Placental pericyte (primary cell): ENCODE measurements around the gene SLC2A4. TPM values are rescaled to one million over a fixed set of nuclear protein-coding genes. Genes with fewer than 3 reads are reported as not detected.

Experiments
- small RNA-seq: library from RNA; depleted of rRNA; stranded (forward); fragments of <200 nt; gene quantifications from one replicate; pipeline ENCODE3, GENCODE V24; 2012; ENCODE audit warnings: low replicate concordance
- total RNA-seq: library from RNA; depleted of rRNA; stranded (reverse); fragments of >200 nt; gene quantifications from 2 replicates; pipeline ENCODE4 v1.2.3, GENCODE V29; 2012

Gene SLC2A4
- total RNA-seq, 1 donor = not detected

Small RNAs within 50 kb of the gene (small RNA-seq; reads per million reads assigned to genes)
- gene AC026954.2 (not detected), gene RF00019 (not detected)

Other genes starting within 250 kb of the SLC2A4 start
- 1.1 and 2.8 TPM in 2 replicates for gene SLC16A13, start 245.7 kb upstream of the SLC2A4 start, total RNA-seq
- 1.1 TPM in 1 of 2 replicates, not detected in the other for gene SLC16A11, start 237.6 kb upstream of the SLC2A4 start, total RNA-seq
- gene CLEC10A, start 201.5 kb upstream of the SLC2A4 start, total RNA-seq = not detected in 2 replicates
- gene ASGR2, start 166.9 kb upstream of the SLC2A4 start, total RNA-seq = not detected in 2 replicates
- 0.86 and 1.5 TPM in 2 replicates for gene ASGR1, start 102.3 kb upstream of the SLC2A4 start, total RNA-seq
- gene DLG4, start 61.9 kb upstream of the SLC2A4 start, total RNA-seq = 17.7 and 22.3 TPM in 2 replicates
- gene ACADVL, start 61.8 kb upstream of the SLC2A4 start, total RNA-seq = 126 and 188 TPM in 2 replicates
- gene DVL2, start 47.2 kb upstream of the SLC2A4 start, total RNA-seq = 82.8 and 90.8 TPM in 2 replicates
- 46.1 and 64.1 TPM in 2 replicates for gene PHF23, start 42.3 kb upstream of the SLC2A4 start, total RNA-seq
- 124 and 548 TPM in 2 replicates for gene GABARAP, start 39.3 kb upstream of the SLC2A4 start, total RNA-seq
- 38.7 and 47.4 TPM in 2 replicates for gene CTDNEP1, start 30.0 kb upstream of the SLC2A4 start, total RNA-seq
- 27.4 and 44.0 TPM in 2 replicates for gene ELP5, start 29.5 kb upstream of the SLC2A4 start, total RNA-seq
- 2.6 and 7.4 TPM in 2 replicates for gene CLDN7, start 19.2 kb upstream of the SLC2A4 start, total RNA-seq
- gene YBX2, start 12.9 kb downstream of the SLC2A4 start, total RNA-seq = not detected in 2 replicates
- gene EIF5A, start 25.9 kb downstream of the SLC2A4 start, total RNA-seq = 599 and 1,060 TPM in 2 replicates
- 52.5 and 65.7 TPM in 2 replicates for gene GPS2, start 33.6 kb downstream of the SLC2A4 start, total RNA-seq
- 22.1 and 25.2 TPM in 2 replicates for gene NEURL4, start 47.6 kb downstream of the SLC2A4 start, total RNA-seq
- gene ACAP1, start 54.8 kb downstream of the SLC2A4 start, total RNA-seq = 0.22 TPM in 1 of 2 replicates, not detected in the other
- gene KCTD11, start 70.4 kb downstream of the SLC2A4 start, total RNA-seq = 7.2 and 7.7 TPM in 2 replicates
- gene TMEM95, start 73.4 kb downstream of the SLC2A4 start, total RNA-seq = not detected in 2 replicates
- 0.22 TPM in 1 of 2 replicates, not detected in the other for gene TNK1, start 99.4 kb downstream of the SLC2A4 start, total RNA-seq
- 23.6 and 28.1 TPM in 2 replicates for gene PLSCR3, start 112.8 kb downstream of the SLC2A4 start, total RNA-seq
- gene TMEM256, start 122.4 kb downstream of the SLC2A4 start, total RNA-seq = 33.3 and 54.4 TPM in 2 replicates
- gene NLGN2, start 126.1 kb downstream of the SLC2A4 start, total RNA-seq = 5.2 and 5.7 TPM in 2 replicates
- gene SPEM1, start 138.6 kb downstream of the SLC2A4 start, total RNA-seq = not detected in 2 replicates
- gene SPEM2, start 143.9 kb downstream of the SLC2A4 start, total RNA-seq = not detected in 2 replicates
- not detected in 2 replicates for gene SPEM3, start 147.1 kb downstream of the SLC2A4 start, total RNA-seq
- gene TMEM102, start 153.7 kb downstream of the SLC2A4 start, total RNA-seq = 1.1 and 2.1 TPM in 2 replicates
- under 0.01 and 0.44 TPM in 2 replicates for gene FGF11, start 157.8 kb downstream of the SLC2A4 start, total RNA-seq
- gene CHRNB1, start 163.3 kb downstream of the SLC2A4 start, total RNA-seq = 2.9 and 3.3 TPM in 2 replicates
- gene ZBTB4, start 197.9 kb downstream of the SLC2A4 start, total RNA-seq = 24.3 and 35.8 TPM in 2 replicates
- not detected in 2 replicates for gene SLC35G6, start 199.7 kb downstream of the SLC2A4 start, total RNA-seq
- 75.7 and 125 TPM in 2 replicates for gene POLR2A, start 202.6 kb downstream of the SLC2A4 start, total RNA-seq